Medulla oblongata (tissue), 1 donor: ENCODE measurements around the gene EXT2.

Experiments used
- DNase-seq: peaks from one replicate; pipeline ENCODE4 v3.0.0-alpha.2; 2015; ENCODE audit errors: extremely low spot score

EXT2 gene

DNA sequence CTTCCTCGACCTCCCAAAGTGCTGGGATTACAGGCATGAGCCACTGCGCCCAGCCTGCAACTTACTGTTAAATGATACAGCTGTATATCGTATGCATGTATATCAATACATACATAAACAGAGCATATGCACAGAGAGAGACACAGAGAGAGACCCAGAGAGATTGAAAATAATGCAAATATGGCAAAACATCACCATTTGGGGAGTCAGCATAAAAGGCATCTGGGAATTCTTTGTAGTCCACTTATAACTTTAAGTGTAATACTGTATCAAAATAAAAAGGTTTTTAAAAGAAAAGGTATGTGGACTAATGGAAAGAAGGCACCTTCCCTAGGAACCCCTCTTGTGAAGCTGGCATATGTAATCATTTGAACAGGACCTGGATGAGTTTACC lies 192.7 kb downstream of the EXT2 start:
- no peak for DNase-seq

DNA sequence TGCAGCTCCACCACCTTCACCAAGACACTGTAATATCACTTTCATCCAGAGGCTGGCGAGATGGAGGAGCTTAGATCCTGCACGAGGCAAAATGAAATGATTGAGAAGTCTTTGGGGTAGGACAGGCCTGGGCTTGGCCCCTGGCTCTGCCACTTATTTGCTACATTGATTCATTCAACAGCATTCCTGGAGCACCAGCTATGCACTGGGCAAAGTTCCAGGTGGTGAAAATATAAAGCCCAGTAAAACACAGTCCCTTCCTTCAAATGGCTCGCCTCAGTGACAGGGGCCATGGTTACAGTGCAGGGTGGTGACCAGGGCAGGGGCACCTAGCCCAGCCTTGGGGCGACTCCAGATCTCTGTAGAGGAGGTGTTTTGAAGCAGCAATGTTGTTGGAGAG lies 194.7 kb downstream of the EXT2 start:
- DNase-seq: no peak
